GM12878 (cell line): ENCODE measurements around the gene DEXI. TPM values are rescaled to one million over a fixed set of nuclear protein-coding genes. Genes with fewer than 3 reads are reported as not detected.

Experiments
- EGR1 ChIP-seq, 2 experiments: IDR thresholded peaks; 1 replicate in 1 of 2; 2 replicates in 1 of 2; pipeline ENCODE4 v1.6.1; 2011 to 2012; ENCODE audit warnings: low read depth in 2 of 2, low read length in 2 of 2, borderline replicate concordance in 1 of 2, mild to moderate bottlenecking in 1 of 2, moderate library complexity in 1 of 2
- IKZF1 ChIP-seq: fragments of 450-650 bp; conservative IDR thresholded peaks from 2 replicates; pipeline ENCODE4 v1.6.1; 2017; ENCODE audit warnings: antibody characterized with exemption, mild to moderate bottlenecking
- NR2F1 ChIP-seq: fragments of 450-650 bp; conservative IDR thresholded peaks from 2 replicates; pipeline ENCODE4 v1.6.1; 2017; ENCODE audit warnings: mild to moderate bottlenecking
- POU2F2 ChIP-seq: IDR thresholded peaks from 3 replicates; pipeline ENCODE4 v1.6.1; 2011; ENCODE audit warnings: low read depth, mild to moderate bottlenecking, low read length, borderline replicate concordance
- RELA ChIP-seq: fragments of 450-650 bp; IDR thresholded peaks from 2 replicates; pipeline ENCODE4 v1.8.0; 2014; ENCODE audit warnings: borderline replicate concordance; ENCODE audit not compliant: partially characterized antibody
- SPI1 ChIP-seq: IDR thresholded peaks from 2 replicates; pipeline ENCODE4 v1.6.1; 2011; ENCODE audit warnings: low read depth, mild to moderate bottlenecking, low read length, moderate library complexity, borderline replicate concordance; ENCODE audit not compliant: insufficient read depth
- SREBF1 ChIP-seq: IDR thresholded peaks from 2 replicates; pipeline ENCODE4 v1.6.1; 2012; ENCODE audit warnings: mild to moderate bottlenecking, low read length
- TCF7 ChIP-seq: IDR thresholded peaks from 2 replicates; pipeline ENCODE4 v1.6.1; 2014; ENCODE audit warnings: antibody characterized with exemption, borderline replicate concordance
- WRNIP1 ChIP-seq: IDR thresholded peaks from 2 replicates; pipeline ENCODE4 v1.6.1; 2011; ENCODE audit warnings: low read depth, low read length, improper control_type of control experiment, borderline replicate concordance
- polyA plus RNA-seq, 11 experiments: library from polyadenylated mRNA; depleted of rRNA in 4 of 11; unstranded in 6 of 11; stranded (reverse) in 5 of 11; fragments of >200 nt; fragmentation: Nextera tagmentation in 4 of 11; fragmentation: Illumina TruSeq in 1 of 11; extraction: Ambion mirVana in 4 of 11; extraction: Trizol in 1 of 11; gene quantifications; 1 replicate in 1 of 11; 2 replicates in 10 of 11; pipeline versions ENCODE4 v1.2.1 to v1.2.3, GENCODE V29; 2011 to 2016; ENCODE audit warnings: inconsistent platforms in 2 of 11, missing spikeins in 2 of 11, low read depth in 1 of 11
- total RNA-seq, 4 experiments: library from RNA; depleted of rRNA in 3 of 4; stranded (reverse); fragments of >200 nt in 3 of 4; fragmentation: Illumina TruSeq in 1 of 4; extraction: Trizol in 1 of 4; gene quantifications; 2 replicates each; pipeline versions ENCODE4 v1.2.1 to v1.2.3, GENCODE V29; 2013 to 2021
- TF ChIP-seq, protein P1 (sequence below): fragments of 450-650 bp; IDR thresholded peaks from 2 replicates; pipeline ENCODE4 v1.6.1; 2017; ENCODE audit warnings: low read depth, mild to moderate bottlenecking, moderate library complexity
- TF ChIP-seq, protein P2 (sequence below): fragments of 450-650 bp; formaldehyde crosslinking; IDR thresholded peaks from 2 replicates; pipeline ENCODE4 v1.5.0; 2022; ENCODE audit warnings: mild to moderate bottlenecking, missing genetic modification characterization
- TF ChIP-seq, protein P3 (sequence below): IDR thresholded peaks from 2 replicates; pipeline ENCODE4 v1.6.1; 2012; ENCODE audit warnings: low read depth, low read length, improper control_type of control experiment
- TF ChIP-seq, protein P4 (sequence below): fragments of 450-650 bp; IDR thresholded peaks from 2 replicates; pipeline ENCODE4 v1.6.1; 2017; ENCODE audit warnings: antibody characterized with exemption, mild to moderate bottlenecking, moderate library complexity
- TF ChIP-seq, protein P5 (sequence below), 3 experiments: IDR thresholded peaks in 2 of 3; conservative IDR thresholded peaks in 1 of 3; 2 replicates each; pipeline ENCODE4 v1.5.1; 2011; ENCODE audit warnings: low read depth in 3 of 3, low read length in 3 of 3, mild to moderate bottlenecking in 3 of 3, control low read depth in 2 of 3, moderate library complexity in 2 of 3, inconsistent platforms in 1 of 3, mixed read lengths in 1 of 3; ENCODE audit not compliant: control insufficient read depth in 2 of 3, insufficient read depth in 1 of 3; ENCODE audit errors: extremely low read depth in 1 of 3
- TF ChIP-seq, protein P6 (sequence below): fragments of 450-650 bp; formaldehyde crosslinking; IDR thresholded peaks from 2 replicates; pipeline ENCODE4 v1.4.0; 2022; ENCODE audit warnings: mild to moderate bottlenecking, moderate library complexity

DEXI gene
- total and polyA plus RNA-seq, 10 of the 15 experiments (the other 5 are each of a cell fraction or from before 2014, with no cell fraction given) = 1.4 to 26.3 (median 18.4) TPM

DNA sequence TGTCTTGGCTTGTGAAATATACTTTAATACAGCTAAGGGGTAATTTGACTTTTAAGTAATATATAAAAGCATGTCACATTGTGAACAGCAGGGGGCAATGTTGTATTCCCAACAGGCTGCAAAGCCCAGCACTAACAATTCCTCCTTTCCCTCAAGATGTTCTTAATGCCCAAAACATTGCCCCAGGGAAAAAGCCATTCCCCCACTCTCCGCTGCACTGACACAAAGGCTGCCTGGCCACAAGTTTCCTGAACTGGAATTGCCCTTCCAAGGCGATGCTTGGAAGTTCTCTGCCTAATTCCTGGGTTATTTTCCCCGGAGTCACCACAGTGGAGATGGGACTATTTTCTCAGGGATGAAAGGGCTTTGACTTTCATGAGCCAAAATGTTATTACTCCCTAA is 29.3 kb upstream of the DEXI start (continued):
- no peak for TF ChIP-seq NR2F1
- TF ChIP-seq IKZF1 = peak; percentile 80
- no peak for TF ChIP-seq WRNIP1
- no peak for TF ChIP-seq TCF7
- no peak for TF ChIP-seq POU2F2
- TF ChIP-seq, protein P1, sequence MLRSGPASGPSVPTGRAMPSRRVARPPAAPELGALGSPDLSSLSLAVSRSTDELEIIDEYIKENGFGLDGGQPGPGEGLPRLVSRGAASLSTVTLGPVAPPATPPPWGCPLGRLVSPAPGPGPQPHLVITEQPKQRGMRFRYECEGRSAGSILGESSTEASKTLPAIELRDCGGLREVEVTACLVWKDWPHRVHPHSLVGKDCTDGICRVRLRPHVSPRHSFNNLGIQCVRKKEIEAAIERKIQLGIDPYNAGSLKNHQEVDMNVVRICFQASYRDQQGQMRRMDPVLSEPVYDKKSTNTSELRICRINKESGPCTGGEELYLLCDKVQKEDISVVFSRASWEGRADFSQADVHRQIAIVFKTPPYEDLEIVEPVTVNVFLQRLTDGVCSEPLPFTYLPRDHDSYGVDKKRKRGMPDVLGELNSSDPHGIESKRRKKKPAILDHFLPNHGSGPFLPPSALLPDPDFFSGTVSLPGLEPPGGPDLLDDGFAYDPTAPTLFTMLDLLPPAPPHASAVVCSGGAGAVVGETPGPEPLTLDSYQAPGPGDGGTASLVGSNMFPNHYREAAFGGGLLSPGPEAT = peak; percentile 52; the same call in 1 of the 2 replicates
- TF ChIP-seq, protein P2, sequence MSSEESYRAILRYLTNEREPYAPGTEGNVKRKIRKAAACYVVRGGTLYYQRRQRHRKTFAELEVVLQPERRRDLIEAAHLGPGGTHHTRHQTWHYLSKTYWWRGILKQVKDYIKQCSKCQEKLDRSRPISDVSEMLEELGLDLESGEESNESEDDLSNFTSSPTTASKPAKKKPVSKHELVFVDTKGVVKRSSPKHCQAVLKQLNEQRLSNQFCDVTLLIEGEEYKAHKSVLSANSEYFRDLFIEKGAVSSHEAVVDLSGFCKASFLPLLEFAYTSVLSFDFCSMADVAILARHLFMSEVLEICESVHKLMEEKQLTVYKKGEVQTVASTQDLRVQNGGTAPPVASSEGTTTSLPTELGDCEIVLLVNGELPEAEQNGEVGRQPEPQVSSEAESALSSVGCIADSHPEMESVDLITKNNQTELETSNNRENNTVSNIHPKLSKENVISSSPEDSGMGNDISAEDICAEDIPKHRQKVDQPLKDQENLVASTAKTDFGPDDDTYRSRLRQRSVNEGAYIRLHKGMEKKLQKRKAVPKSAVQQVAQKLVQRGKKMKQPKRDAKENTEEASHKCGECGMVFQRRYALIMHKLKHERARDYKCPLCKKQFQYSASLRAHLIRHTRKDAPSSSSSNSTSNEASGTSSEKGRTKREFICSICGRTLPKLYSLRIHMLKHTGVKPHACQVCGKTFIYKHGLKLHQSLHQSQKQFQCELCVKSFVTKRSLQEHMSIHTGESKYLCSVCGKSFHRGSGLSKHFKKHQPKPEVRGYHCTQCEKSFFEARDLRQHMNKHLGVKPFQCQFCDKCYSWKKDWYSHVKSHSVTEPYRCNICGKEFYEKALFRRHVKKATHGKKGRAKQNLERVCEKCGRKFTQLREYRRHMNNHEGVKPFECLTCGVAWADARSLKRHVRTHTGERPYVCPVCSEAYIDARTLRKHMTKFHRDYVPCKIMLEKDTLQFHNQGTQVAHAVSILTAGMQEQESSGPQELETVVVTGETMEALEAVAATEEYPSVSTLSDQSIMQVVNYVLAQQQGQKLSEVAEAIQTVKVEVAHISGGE = no peak
- TF ChIP-seq SREBF1 = no peak
- TF ChIP-seq, protein P3, sequence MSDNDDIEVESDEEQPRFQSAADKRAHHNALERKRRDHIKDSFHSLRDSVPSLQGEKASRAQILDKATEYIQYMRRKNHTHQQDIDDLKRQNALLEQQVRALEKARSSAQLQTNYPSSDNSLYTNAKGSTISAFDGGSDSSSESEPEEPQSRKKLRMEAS = no peak
- TF ChIP-seq, protein P4, sequence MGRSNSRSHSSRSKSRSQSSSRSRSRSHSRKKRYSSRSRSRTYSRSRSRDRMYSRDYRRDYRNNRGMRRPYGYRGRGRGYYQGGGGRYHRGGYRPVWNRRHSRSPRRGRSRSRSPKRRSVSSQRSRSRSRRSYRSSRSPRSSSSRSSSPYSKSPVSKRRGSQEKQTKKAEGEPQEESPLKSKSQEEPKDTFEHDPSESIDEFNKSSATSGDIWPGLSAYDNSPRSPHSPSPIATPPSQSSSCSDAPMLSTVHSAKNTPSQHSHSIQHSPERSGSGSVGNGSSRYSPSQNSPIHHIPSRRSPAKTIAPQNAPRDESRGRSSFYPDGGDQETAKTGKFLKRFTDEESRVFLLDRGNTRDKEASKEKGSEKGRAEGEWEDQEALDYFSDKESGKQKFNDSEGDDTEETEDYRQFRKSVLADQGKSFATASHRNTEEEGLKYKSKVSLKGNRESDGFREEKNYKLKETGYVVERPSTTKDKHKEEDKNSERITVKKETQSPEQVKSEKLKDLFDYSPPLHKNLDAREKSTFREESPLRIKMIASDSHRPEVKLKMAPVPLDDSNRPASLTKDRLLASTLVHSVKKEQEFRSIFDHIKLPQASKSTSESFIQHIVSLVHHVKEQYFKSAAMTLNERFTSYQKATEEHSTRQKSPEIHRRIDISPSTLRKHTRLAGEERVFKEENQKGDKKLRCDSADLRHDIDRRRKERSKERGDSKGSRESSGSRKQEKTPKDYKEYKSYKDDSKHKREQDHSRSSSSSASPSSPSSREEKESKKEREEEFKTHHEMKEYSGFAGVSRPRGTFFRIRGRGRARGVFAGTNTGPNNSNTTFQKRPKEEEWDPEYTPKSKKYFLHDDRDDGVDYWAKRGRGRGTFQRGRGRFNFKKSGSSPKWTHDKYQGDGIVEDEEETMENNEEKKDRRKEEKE = no peak
- TF ChIP-seq, protein P5, sequence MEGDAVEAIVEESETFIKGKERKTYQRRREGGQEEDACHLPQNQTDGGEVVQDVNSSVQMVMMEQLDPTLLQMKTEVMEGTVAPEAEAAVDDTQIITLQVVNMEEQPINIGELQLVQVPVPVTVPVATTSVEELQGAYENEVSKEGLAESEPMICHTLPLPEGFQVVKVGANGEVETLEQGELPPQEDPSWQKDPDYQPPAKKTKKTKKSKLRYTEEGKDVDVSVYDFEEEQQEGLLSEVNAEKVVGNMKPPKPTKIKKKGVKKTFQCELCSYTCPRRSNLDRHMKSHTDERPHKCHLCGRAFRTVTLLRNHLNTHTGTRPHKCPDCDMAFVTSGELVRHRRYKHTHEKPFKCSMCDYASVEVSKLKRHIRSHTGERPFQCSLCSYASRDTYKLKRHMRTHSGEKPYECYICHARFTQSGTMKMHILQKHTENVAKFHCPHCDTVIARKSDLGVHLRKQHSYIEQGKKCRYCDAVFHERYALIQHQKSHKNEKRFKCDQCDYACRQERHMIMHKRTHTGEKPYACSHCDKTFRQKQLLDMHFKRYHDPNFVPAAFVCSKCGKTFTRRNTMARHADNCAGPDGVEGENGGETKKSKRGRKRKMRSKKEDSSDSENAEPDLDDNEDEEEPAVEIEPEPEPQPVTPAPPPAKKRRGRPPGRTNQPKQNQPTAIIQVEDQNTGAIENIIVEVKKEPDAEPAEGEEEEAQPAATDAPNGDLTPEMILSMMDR (IDR thresholded peaks at IDR 0.05 in 2 of 3, conservative IDR thresholded peaks at IDR 0.05 in 1 of 3; ENCODE audit: control insufficient read depth in 2 of 3, extremely low read depth in 1 of 3, insufficient read depth in 1 of 3, low read depth in 3 of 3, low read length in 3 of 3) = peak; percentile 48 to 83 (median 68)
- TF ChIP-seq RELA = no peak
- TF ChIP-seq, protein P6, sequence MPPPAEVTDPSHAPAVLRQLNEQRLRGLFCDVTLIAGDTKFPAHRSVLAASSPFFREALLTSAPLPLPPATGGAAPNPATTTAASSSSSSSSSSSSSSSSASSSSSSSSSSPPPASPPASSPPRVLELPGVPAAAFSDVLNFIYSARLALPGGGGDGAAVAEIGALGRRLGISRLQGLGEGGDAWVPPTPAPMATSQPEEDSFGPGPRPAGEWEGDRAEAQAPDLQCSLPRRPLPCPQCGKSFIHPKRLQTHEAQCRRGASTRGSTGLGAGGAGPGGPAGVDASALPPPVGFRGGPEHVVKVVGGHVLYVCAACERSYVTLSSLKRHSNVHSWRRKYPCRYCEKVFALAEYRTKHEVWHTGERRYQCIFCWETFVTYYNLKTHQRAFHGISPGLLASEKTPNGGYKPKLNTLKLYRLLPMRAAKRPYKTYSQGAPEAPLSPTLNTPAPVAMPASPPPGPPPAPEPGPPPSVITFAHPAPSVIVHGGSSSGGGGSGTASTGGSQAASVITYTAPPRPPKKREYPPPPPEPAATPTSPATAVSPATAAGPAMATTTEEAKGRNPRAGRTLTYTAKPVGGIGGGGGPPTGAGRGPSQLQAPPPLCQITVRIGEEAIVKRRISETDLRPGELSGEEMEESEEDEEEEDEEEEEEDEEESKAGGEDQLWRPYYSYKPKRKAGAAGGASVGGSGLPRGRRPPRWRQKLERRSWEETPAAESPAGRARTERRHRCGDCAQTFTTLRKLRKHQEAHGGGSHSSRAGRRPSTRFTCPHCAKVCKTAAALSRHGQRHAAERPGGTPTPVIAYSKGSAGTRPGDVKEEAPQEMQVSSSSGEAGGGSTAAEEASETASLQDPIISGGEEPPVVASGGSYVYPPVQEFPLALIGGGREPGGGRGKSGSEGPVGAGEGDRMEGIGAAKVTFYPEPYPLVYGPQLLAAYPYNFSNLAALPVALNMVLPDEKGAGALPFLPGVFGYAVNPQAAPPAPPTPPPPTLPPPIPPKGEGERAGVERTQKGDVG (CRISPR knock-in tag) = no peak
- TF ChIP-seq SPI1 = no peak
- TF ChIP-seq EGR1 (IDR thresholded peaks at IDR 0.05; ENCODE audit: borderline replicate concordance in 1 of 2, low read depth in 2 of 2, low read length in 2 of 2) = no peak
